NOMO-1 treated with DMSO at 0.1 percent for 48 hours (cell line): ENCODE results near the gene IL17C.
"Not testable (repeated sequence)": the region's sequence is repeated elsewhere in the genome, so short reads cannot be mapped to it uniquely, and the experiment has no call there.

Source experiments
- DNase-seq: peaks from one replicate; lab custom pipeline; 2025; ENCODE audit not compliant: unreplicated experiment; lab: John Stamatoyannopoulos, UW

IL17C gene

DNA sequence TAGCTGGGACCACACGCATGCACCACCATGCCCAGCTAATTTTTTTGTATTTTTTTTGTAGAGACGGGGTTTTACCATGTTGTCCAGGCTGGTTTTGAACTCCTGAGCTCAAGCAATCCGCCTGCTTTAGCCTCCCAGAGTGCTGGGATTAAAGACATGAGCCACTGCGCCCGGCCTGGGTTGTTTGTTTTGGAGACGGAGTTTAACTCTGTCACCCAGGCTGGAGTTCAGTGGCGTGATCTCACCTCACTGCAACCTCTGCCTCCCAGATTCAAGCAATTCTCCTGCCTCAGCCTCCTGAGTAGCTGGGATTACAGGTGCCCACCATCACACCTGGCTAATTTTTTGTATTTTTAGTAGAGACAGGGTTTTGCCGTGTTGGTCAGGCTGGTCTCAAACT is 28.9 kb upstream of the IL17C start:
- not testable (repeated sequence) for DNase-seq

DNA sequence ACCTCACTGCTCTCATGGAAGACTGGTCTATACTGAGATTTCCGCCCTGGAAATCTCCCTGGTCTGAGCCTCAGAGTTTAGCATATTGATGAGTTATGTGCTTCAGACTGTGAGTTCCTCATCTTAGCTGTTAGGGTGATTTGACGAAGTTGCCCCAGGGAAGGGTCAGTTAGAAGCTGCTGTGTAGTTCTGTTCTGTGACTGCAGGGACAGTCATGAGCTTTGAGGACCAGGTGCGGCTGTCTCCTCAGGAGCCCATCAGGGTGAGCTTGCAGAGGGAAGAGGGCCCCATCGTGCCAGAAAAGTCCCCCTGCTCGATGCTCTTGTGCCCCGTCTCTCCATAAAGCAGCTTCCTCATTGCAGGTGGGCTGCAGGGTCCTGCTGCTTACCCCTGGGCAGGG is 28.3 kb upstream of the IL17C start:
- DNase-seq: no peak

DNA sequence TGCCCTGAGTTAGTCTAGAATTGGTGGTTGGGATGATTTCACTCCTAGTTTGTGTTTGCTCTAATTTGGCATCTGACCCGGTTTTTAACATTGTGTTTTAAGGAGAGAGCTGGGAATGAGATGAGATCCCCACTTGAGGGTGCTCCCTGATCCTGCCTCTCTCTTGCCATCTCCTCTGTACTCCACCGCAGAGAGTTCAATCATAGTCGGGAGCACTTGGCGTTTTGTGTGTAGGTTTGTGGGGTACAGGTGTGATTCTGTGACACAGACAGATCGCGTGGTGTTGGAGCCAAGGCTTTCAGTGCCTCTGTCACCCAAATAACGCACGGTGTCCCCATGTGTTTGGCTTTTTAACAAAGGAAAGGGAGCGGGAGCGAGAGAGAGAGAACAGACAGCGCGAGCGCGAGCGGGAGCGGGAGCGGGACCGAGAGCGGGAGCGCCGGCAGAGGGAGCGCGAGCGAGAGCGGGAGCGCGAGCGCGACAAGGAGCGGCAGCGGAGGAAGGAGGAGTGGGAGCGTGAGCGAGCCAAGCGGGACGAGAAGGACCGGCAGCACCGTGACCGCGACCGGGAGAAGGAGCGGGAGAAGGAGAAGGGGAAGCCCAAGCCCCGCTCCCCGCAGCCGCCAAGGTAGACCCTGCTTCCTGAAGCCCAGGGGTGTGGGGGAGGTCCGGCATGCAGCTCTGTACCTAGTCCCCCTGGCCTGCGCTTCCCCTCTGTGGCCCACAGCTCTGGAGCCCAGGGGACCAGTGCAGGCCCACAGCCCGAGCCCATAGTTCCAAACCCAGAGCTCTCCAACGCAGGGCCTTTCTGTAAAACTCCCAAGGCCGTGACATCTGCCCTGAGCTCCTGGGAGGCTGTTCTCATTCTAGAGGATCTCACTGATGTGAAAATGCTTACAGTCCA is 27.2 kb upstream of the IL17C start:
- DNase-seq: no peak

DNA sequence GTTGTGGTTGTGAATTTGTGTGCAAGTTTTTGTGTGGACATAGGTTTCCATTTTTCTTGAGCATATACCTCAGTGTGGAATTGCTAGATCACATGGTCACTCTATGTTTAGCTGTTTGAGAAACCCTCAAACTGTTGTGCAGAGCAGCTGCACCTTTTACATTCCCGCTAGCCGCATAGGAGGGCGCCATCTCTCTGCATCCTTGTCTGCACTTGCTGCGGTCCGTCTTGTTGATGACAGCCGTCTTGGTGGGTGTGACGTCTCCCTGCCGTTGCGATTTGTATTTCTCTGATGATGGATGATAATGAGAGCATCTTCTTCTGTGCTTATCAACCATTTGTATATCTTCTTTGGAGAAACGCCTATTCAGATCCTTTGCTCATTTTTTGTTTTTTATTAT is 25.1 kb upstream of the IL17C start:
- DNase-seq: no peak

DNA sequence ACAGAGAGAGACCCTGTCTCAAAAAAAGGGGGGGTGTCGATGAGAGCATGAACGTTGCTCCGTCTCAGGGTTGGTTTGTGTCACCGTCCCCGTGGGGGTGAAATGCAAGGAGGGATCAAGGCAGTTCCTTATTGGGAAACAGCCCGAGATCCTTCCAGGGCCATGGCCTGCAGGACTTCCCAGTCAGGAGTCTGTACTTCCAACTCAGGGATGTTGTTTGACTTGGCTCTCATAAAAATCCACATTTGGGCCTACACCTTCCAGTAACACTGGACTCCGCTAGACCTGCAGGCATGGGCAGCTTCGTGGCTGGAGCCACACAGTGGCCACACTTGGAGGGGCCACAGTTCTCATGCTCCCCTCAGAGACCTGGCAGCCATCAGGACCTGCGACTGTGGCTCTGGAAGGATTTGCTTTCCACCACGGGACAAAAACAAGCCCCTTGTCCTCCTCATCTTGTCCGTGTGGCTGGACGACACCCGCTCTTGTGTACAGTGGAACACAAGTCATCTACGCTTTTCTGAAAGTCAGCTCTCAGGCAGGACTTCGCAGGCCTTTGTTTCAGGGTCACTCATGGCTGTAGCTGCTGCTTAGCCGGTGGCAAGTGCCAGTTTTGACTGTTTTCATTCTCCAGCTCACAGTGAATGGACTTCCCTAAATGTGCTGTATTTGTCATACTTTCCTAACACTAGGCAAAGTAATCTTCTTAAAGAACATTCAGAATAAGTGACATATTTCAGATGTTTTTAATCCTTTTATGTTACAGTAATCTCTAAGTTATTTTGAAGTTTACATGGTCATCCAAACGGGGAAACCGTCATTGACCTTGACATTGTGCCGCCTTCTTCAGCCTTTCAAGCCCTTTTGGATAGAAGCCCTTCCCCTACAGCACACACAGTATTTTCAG is 24.2 kb upstream of the IL17C start:
- no peak for DNase-seq

DNA sequence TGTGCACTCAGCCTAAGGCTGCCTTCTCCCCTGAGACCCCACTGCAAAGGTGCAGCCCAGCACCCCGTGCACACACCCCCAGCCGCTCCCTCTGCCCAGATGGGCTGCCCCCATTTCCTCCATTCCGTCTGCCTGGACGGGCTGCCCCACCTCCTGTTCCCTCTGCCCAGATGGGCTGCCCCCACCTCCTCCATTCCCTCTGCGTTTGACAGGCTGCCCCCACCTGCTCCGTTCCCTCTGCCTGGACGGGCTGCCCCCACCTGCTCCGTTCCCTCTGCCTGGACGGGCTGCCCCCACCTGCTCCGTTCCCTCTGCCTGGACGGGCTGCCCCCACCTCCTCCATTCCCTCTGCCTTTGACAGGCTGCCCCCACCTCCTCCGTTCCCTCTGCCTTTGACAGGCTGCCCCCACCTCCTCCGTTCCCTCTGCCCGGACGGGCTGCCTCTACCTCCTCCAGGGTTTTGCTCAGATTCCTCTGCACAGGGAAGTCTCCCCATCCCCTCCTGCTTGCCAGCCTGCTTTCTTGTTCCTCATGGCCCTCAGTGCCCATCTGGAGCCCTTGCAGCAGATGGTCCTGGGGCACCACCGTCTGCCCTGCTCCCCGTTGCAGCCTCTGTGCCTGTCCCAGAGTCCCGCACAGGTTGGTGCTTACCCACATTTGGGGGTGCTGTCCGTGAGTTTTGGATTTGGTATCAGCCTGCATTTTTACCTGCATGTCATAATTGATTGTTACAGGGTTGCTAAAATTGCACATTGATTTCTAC is 23.4 kb upstream of the IL17C start:
- DNase-seq: no peak

DNA sequence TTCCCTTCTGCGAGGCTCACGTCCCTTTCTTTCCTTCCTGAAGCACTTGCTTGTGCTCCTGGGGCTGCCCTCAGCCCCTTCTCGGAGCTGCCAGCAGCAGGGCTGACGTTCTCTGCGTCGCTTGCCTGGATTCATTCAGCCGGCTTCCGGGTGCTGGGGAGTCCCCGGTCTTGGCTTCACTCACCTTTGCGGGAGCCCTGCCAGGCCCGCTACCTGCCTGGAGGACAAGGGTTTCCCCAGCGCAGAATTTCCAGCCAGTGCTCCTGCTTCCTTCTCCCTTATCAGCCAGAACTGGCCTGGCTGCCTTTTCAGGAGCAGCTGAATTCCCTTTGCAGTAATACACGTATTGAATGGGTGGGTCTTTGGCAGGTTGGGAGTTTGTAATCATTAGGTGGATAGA is 22.1 kb upstream of the IL17C start:
- DNase-seq: no peak

DNA sequence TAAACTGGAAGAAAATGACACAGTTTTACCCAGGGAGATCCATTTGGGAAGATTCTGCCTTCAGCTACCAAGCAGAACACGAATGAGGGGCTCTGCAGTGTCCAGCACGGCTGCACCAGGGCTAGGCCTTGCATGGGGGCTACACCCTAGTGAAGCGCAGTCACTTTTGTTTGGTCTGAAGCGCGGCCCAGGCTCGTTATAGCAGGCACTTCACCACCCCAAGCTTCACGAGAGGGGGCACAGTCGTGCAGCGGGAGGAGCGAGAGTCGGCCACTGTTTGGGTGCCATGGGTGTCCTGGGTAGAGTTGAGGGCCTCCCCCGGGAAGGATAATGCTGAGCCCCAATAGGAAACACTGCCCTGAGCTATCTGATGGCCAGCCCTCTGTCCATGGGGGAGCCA is 21.6 kb upstream of the IL17C start:
- no peak for DNase-seq

DNA sequence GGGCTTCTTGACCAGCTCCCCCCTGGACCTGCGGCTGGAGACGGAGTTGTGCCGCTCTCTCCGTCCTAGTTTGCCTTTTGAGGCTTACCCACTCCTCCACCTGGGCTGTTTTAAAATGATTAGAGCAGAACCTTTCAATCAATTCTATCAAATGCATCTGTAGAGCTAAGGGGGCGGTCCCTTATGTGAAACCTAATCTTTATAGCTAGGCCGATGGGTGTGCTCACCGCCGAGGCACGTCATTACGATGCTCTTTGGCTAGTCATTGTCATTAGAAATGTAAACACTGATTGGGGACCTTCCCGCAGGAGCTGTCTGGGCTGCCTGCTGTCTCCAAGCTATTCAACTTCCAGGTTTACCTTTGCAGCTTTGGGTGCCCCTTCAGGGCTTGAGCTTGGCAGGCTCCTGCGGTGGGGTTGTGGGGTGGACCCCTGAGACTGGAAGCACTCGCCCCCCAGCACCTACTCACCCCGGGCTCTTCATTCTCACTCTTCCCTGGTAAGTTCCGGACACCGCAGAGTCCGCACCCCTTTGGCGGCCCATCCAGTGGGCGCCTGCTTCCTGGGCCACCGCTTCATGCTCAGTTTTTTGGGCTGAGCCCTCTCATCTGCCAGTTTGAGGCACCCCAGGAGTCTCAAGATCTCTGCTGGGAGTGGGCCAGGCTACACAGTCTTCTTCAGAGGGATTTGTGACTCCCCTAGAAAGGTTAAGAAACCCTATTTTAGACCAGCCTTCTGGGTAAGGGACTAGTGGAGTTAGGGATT is 20.9 kb upstream of the IL17C start:
- DNase-seq: no peak

DNA sequence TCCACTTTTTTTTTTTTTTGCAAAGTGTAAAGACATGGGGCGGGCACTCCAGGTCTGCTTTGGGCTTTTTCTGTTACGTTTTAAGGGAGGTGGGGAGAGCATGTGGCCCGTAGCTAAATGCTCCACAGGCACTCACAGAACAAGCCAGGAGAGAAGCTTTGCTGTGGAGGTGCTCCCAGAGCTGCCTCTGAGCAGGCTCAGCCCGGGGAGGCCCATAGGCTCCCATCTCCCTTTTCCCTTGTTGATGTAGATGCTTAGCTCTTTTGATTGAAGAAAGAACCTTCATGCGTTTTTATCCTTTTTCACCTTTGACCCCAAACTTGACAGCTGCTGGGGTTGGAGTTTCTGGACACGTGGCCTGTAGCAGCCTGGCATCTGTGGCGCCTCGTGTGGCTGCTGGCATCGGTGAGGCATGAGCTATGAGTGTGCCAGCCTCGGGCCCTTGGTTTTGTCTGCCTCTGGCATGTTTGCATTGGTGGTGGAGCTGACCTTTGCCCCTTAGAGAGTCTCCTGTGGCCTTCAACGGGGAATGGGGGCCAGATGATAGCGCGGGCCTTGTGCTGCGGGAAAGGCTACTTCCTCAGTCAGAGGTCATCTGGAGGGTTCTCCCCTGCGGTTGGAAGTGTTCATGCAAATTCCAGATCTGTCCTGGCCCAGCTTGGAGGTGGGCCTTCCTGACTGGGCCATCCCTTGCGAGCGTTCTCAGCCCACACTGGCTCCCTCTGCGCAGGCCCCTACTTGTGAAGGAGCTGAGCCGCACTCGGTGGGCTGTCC is 20.0 kb upstream of the IL17C start:
- DNase-seq: no peak

DNA sequence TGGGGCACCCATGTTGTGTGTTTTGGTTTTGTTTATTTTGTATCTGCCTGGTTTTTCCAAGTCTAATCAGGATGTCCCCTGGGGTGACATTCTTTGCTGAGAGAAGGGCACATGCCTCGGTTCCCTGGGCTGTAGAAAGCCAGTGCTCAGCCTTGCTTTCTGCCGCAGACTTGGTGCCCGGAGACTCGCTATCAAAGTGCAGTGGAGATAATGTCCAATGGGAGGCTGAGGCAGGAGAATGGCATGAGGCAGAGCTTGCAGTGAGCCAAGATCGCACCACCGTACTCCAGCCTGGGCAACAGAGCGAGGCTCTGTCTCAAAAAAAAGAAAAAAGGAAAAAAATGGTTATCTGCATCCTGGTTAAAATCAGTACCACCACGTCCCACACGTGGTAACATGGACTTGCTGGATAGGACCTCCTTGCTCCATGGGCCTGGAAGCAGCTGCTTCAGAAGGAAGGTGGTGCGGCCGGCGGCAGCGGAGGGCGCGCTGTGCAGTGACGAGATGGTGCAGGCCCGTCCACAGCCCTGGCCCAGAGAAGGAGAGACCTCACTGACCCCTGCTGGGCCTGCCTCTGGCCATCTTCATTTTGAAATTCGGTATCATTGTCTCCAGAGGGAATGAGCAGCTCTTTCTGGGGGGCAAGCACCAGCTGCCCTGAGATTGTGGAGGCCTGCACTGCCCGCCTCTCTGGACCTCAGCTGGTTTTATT is 19.3 kb upstream of the IL17C start:
- no peak for DNase-seq

DNA sequence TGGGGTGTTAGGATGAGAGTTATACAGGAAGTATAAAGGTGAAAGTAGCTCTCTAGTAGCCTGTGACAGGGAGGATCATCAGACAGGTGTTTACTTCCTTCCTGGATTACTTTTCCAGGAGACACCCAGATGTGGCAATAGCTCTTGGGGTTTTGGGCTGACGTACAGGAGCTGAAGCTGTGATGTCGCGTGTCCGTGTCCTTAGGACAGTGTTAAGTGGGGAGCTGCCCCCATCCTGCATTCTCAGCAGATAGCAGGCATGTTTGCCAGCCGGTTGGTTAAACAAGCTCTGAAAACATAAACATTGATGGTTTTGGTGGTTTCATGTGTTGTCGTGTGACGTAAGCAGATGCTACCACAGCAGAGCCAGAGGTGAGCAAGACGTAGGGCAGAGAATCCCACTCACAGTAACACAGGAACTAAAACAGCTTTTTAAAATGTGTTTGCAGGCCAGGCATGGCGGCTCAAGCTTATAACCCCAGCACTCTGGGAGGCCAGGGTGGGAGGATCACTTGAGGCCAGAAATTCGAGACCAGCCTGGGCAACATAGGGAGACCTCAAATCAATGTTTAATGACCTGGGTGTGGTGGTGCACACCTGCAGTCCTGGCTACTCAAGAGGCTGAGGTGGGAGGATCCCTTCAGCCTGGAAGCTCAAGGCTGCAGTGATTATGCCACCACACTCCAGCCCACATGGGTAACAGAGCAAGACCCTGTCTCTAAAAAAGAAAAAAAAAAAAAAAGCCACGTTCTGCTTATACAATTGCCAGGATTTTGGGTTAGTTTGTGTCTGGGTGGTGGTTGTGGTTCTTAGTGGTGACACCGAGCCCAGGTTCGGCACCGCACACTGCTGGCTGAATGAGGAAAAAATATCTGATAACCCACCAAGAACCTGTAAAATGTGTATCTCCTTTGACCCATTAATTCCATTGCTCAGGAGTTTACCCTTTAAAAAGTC is 18.2 kb upstream of the IL17C start:
- no peak for DNase-seq

DNA sequence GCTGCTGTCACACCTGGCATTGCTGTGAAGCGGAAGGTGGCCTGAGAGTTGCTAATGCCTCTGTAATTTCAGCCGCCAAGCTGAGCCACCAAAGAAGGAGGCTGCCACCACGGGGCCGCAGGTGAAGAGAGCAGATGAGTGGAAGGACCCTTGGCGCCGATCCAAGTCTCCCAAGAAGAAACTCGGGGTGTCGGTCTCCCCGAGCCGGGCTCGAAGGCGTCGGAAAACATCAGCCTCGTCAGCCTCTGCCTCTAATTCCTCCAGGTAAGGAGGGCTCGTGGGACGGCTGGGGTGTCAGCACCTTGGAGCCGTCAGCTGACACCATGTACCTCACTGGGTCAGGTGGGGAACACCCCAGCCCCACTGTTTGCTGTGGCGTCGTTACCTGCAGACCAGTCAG is 16.2 kb upstream of the IL17C start:
- no peak for DNase-seq

DNA sequence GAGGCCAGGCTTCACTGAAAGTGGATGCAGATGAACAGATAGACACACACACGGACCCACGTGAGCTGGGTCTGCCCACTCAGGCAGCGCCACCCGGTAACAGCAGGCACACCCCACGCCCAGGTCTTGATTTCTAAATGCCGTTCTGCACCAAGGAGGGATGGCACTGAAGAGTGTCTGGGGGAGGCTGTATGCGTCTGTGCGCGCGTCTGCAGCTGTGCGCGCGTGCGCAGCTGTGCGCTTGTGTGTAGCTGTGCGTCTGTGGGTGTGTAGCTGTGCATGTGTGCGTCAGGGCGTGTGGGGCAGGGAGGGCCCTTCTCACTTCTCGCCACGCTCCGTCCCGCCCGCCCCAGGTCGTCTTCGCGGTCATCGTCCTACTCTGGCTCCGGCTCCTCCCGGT is 15.5 kb upstream of the IL17C start:
- no peak for DNase-seq

DNA sequence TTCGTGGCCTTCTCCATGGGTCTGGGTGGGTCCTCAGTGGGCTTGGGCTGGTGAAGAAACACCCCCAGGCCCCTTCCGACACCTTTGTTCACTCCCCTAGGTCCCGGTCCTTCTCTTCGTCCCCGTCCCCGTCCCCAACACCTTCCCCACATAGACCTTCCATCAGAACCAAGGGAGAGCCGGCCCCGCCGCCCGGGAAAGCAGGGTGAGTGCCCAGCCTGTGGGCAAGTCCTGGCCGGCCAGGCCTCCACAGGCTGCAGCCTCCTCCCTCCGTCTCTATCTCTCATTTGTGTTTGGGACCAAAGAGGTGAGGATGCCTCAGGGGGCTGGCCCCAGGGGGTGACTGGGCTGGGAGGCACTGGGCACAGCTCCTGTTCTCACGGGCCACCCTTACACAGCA is 14.5 kb upstream of the IL17C start:
- no peak for DNase-seq

DNA sequence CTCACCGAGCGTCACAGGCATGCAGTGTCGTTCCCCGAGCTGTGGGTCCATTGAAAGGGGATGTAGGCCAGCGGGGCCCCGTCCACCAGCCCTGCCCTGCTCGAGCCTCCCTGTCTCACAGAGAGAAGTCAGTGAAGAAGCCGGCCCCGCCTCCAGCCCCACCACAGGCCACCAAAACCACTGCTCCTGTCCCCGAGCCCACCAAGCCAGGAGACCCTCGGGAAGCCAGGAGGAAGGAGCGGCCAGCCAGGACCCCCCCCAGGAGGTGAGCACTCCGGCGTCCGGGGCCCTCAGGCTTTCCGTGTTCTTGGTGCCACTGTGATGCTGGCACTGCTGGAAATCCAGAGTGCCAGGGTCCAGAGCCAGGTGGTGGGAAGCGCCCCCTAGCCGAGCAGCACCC is 13.9 kb upstream of the IL17C start:
- DNase-seq: no peak

DNA sequence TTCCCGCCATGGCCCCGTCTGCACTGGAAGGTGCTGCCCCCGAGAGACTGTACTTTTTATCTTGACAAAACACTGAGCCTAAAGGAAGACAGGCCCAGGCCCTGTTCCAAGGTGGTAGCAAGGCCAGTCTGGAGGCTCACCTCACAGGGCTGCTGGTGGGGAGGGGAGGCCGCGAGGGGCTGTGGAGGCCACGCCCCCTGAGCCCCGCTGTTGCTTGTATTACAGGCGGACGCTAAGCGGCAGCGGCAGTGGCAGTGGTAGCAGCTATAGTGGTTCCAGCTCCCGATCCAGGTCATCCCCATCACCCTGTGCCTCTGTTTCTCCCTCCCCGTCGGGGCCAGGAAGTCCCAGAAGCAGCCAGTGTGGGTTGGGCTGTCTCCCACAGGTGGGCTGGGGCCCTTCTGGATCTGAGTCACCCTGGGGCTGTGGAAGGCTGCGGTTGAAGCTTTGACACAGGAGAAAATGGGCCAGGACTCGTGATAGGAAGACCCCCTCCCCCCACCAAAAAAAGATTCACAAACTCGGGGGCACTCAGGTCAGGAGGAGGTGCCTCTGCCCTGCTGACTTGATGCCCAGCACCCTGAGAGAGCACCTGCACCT is 13.3 kb upstream of the IL17C start:
- DNase-seq: no peak

DNA sequence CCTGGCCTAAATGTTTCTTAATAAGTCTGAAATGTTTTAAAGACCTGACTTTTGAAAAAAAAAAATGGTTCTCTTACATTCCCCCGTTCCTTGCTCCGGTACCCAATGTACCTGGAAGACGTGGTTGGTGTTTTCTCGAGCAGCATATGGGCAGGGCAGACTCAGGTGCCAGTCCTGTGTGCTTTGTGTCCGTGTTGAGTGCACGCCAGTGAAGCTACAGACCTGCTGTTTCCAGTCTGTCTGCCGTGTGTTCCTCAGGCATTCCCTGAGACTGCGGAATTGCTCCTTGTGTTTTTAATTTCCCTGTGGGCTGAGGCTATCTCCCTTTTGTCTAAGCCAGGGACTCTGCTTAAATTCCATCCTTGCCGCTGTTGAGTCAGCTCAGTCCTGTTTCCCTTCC is 11.7 kb upstream of the IL17C start:
- DNase-seq: no peak
